HG03175 (cell line): ENCODE data around the gene TAF3.
"Not testable (repeated sequence)": the region's sequence is repeated elsewhere in the genome, so short reads cannot be mapped to it uniquely, and the experiment has no call there.

Experiments used
- ATAC-seq: cut with Tn5 transposase; IDR thresholded peaks from one replicate; pipeline ENCODE4 v1.9.1; 2021; ENCODE audit warnings: mild to moderate bottlenecking, moderate library complexity; ENCODE audit not compliant: unreplicated experiment

TAF3 gene

GRCh38 chr10:7818295-7819120 is at the start of gene TAF3:
TSS of gene TAF3 (plus strand) at chr10:7818505. CDS start at chr10:7818710, 205 bp downstream.
- ATAC-seq = peak; percentile 79

- no peak for ATAC-seq
These were observed 44.2 kb upstream of the TAF3 start for GRCh38 chr10:7773845-7774801.

GRCh38 chr10:7776777-7777176 is 41.5 kb upstream of the TAF3 start:
- no peak for ATAC-seq

GRCh38 chr10:7782194-7782593 is 36.1 kb upstream of the TAF3 start:
- not testable (repeated sequence) for ATAC-seq

- ATAC-seq = no peak
These were observed 31.9 kb upstream of the TAF3 start for GRCh38 chr10:7786430-7786829.

GRCh38 chr10:7787150-7787856 is 31.0 kb upstream of the TAF3 start:
- peak; percentile 11 for ATAC-seq

- ATAC-seq = peak; percentile 91
These were observed 30.3 kb upstream of the TAF3 start, which contains the start of the genes ATP5F1C and KIN for GRCh38 chr10:7787857-7788638. TSS of gene ATP5F1C (plus strand) at chr10:7788177. CDS start at chr10:7788208, 31 bp downstream. TSS of gene KIN (minus strand) at chr10:7787993. CDS start at chr10:7787933, 60 bp downstream.

- ATAC-seq = peak; percentile 21
These were observed 29.5 kb upstream of the TAF3 start for GRCh38 chr10:7788639-7789286.

- ATAC-seq = no peak
These were observed 28.9 kb upstream of the TAF3 start for GRCh38 chr10:7789390-7789789.

- no peak for ATAC-seq
These were observed 25.8 kb upstream of the TAF3 start for GRCh38 chr10:7792541-7792940.

GRCh38 chr10:7794251-7795026 is 23.9 kb upstream of the TAF3 start:
- ATAC-seq = no peak

GRCh38 chr10:7795605-7796004 is 22.7 kb upstream of the TAF3 start:
- ATAC-seq = no peak

GRCh38 chr10:7797582-7797981 is 20.7 kb upstream of the TAF3 start:
- ATAC-seq = no peak

GRCh38 chr10:7802606-7803005 is 15.7 kb upstream of the TAF3 start:
- no peak for ATAC-seq

- no peak for ATAC-seq
These were observed 14.1 kb upstream of the TAF3 start for GRCh38 chr10:7804216-7804615.

GRCh38 chr10:7804741-7805140 is 13.6 kb upstream of the TAF3 start:
- no peak for ATAC-seq

GRCh38 chr10:7808686-7809267 is 9.5 kb upstream of the TAF3 start:
- ATAC-seq = no peak

GRCh38 chr10:7810443-7810842 is 7.9 kb upstream of the TAF3 start:
- no peak for ATAC-seq
